OCI-LY1 (cell line): ENCODE results near the gene WLS.

Experiments used
- H2AFZ ChIP-seq: fragments of 200-600 bp; sonication (generic), shearing (Covaris generic); 2 replicates; pipeline ENCODE4 v1.6.0; 2014; ENCODE audit warnings: antibody characterized with exemption, mild to moderate bottlenecking, low read length
- H3F3A ChIP-seq: fragments of 200-600 bp; sonication (generic), shearing (Covaris generic); 2 replicates; pipeline ENCODE4 v1.6.0; 2014; ENCODE audit warnings: mild to moderate bottlenecking, antibody characterized with exemption, low read length, moderate library complexity; ENCODE audit not compliant: insufficient read depth
- H3K27ac ChIP-seq: fragments of 200-600 bp; sonication (generic); 2 replicates; pipeline ENCODE4 v1.5.1; 2014; ENCODE audit warnings: low read length, mixed run types, mild to moderate bottlenecking, low read depth; ENCODE audit not compliant: poor library complexity, severe bottlenecking
- H3K27me3 ChIP-seq: fragments of 200-600 bp; sonication (generic); 2 replicates; pipeline ENCODE4 v1.6.0; 2014; ENCODE audit warnings: antibody characterized with exemption, mild to moderate bottlenecking, low read length, moderate library complexity; ENCODE audit not compliant: insufficient read depth
- H3K36me3 ChIP-seq: fragments of 200-600 bp; sonication (generic); 2 replicates; pipeline ENCODE4 v1.6.1; 2014; ENCODE audit warnings: mild to moderate bottlenecking, antibody characterized with exemption, low read length, moderate library complexity, mixed read lengths; ENCODE audit not compliant: insufficient read depth
- H3K4me1 ChIP-seq: fragments of 200-600 bp; sonication (generic); 2 replicates; pipeline ENCODE4 v1.5.1; 2014; ENCODE audit warnings: mild to moderate bottlenecking, low read length, moderate library complexity; ENCODE audit not compliant: insufficient read depth, severe bottlenecking
- H3K4me2 ChIP-seq: fragments of 200-600 bp; sonication (generic), shearing (Covaris generic); 2 replicates; pipeline ENCODE4 v1.6.1; 2014; ENCODE audit warnings: low read length
- H3K4me3 ChIP-seq: fragments of 200-600 bp; sonication (generic); 2 replicates; pipeline ENCODE4 v1.5.1; 2014; ENCODE audit warnings: low read length, low read depth, mild to moderate bottlenecking, mixed read lengths; ENCODE audit not compliant: poor library complexity, severe bottlenecking
- H3K79me2 ChIP-seq: fragments of 200-600 bp; shearing (Covaris generic); 2 replicates; pipeline ENCODE4 v1.6.1; 2016; ENCODE audit warnings: mixed run types, low read length, mixed read lengths; ENCODE audit not compliant: insufficient read depth
- H3K9ac ChIP-seq: fragments of 200-600 bp; sonication (generic), shearing (Covaris generic); 2 replicates; pipeline ENCODE4 v1.6.1; 2014; ENCODE audit warnings: mild to moderate bottlenecking, low read length, mixed read lengths
- H3K9me2 ChIP-seq: fragments of 200-600 bp; sonication (generic), shearing (Covaris generic); 2 replicates; pipeline ENCODE4 v1.6.1; 2014; ENCODE audit warnings: low read depth, mild to moderate bottlenecking, low read length, mixed read lengths
- H3K9me3 ChIP-seq: fragments of 200-600 bp; shearing (Covaris generic); 2 replicates; pipeline ENCODE4 v1.6.1; 2014; ENCODE audit warnings: low read length, mixed read lengths
- H4K20me1 ChIP-seq: fragments of 200-600 bp; sonication (generic), shearing (Covaris generic); 2 replicates; pipeline ENCODE4 v1.6.0; 2016; ENCODE audit warnings: mild to moderate bottlenecking, low read length; ENCODE audit not compliant: insufficient read depth
- EZH2 ChIP-seq: fragments of 200-600 bp; sonication (generic), shearing (Covaris generic); IDR thresholded peaks from 2 replicates; pipeline ENCODE4 v1.8.0; 2017; ENCODE audit warnings: borderline replicate concordance, mixed run types, mild to moderate bottlenecking, antibody characterized with exemption, low read length, moderate library complexity, mixed read lengths
- TF ChIP-seq, protein P1 (sequence below): fragments of 200-600 bp; sonication (generic), shearing (Covaris generic); IDR thresholded peaks from 2 replicates; pipeline ENCODE4 v1.5.1; 2017; ENCODE audit warnings: mild to moderate bottlenecking, antibody characterized with exemption, low read length, moderate library complexity, mixed read lengths

WLS gene

DNA sequence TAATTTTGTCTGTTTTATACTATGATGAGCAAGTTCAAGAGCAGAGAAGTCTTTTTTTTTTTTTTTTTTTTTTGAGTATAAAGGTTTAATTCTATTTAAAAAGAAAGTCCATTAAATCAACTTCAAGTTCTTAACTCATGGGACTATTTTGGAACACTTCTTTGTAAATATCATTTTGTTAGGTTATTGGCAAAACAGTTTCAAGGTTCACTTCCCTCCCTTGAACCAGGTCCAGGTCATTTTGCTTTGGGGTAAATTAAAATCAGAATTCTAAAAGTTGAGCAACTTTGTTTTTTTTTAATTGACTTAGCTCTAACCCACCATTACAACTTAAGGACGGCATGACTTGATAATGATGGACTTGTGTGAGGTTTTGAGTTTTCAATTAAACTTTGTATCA, 72.3 kb downstream of the WLS start:
- no peaks in the 10 kb centered on the region for H3F3A ChIP-seq
- H2AFZ ChIP-seq, result no peak overlapping the region
- no peaks in the 10 kb centered on the region for H3K79me2 ChIP-seq
- no peaks in the 10 kb centered on the region for H3K36me3 ChIP-seq
- no peak overlapping the region for H3K4me3 ChIP-seq
- no peaks in the 10 kb centered on the region for H3K9me2 ChIP-seq
- no peak for TF ChIP-seq EZH2
- TF ChIP-seq, protein P1, sequence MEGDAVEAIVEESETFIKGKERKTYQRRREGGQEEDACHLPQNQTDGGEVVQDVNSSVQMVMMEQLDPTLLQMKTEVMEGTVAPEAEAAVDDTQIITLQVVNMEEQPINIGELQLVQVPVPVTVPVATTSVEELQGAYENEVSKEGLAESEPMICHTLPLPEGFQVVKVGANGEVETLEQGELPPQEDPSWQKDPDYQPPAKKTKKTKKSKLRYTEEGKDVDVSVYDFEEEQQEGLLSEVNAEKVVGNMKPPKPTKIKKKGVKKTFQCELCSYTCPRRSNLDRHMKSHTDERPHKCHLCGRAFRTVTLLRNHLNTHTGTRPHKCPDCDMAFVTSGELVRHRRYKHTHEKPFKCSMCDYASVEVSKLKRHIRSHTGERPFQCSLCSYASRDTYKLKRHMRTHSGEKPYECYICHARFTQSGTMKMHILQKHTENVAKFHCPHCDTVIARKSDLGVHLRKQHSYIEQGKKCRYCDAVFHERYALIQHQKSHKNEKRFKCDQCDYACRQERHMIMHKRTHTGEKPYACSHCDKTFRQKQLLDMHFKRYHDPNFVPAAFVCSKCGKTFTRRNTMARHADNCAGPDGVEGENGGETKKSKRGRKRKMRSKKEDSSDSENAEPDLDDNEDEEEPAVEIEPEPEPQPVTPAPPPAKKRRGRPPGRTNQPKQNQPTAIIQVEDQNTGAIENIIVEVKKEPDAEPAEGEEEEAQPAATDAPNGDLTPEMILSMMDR, result no peak
- no peak overlapping the region for H3K4me2 ChIP-seq
- no peak overlapping the region for H3K27ac ChIP-seq
- no peaks in the 10 kb centered on the region for H3K9me3 ChIP-seq
- no peak overlapping the region for H3K9ac ChIP-seq
- no peaks in the 10 kb centered on the region for H3K4me1 ChIP-seq
- no peaks in the 10 kb centered on the region for H4K20me1 ChIP-seq
- no peaks in the 10 kb centered on the region; the same call in 1 of the 2 replicates for H3K27me3 ChIP-seq

DNA sequence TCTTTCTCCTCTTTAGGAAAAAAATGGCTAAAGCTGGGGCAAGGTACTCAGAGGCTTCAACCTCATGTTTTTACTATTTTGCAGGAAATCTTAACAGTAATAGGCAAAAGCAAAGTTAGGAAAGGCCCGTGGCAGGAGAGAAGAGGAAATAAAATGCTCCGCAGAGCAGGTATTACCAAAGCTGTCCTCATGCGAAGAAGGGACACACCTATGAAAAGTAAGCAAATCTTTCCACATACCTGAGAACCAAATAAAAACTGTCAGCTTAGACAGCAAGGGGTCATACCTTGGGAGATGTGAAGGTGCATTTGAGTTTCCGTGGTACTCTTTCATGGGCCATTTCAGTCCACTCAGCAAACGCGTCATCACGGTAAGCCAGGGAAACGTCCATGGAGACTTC, 73.5 kb downstream of the WLS start:
- no peak overlapping the region for H3K27ac ChIP-seq
- no peaks in the 10 kb centered on the region for H4K20me1 ChIP-seq
- no peaks in the 10 kb centered on the region for H3K4me1 ChIP-seq
- H3K27me3 ChIP-seq, result no peaks in the 10 kb centered on the region
- H2AFZ ChIP-seq, result no peak overlapping the region
- H3K79me2 ChIP-seq, result no peaks in the 10 kb centered on the region
- no peak overlapping the region for H3K9ac ChIP-seq
- no peaks in the 10 kb centered on the region for H3K9me2 ChIP-seq
- no peak overlapping the region for H3K4me2 ChIP-seq
- H3K4me3 ChIP-seq, result no peak overlapping the region
- H3K9me3 ChIP-seq, result no peaks in the 10 kb centered on the region
- no peaks in the 10 kb centered on the region for H3F3A ChIP-seq
- no peaks in the 10 kb centered on the region for H3K36me3 ChIP-seq
- TF ChIP-seq, protein P1, result no peak
- no peak for TF ChIP-seq EZH2

DNA sequence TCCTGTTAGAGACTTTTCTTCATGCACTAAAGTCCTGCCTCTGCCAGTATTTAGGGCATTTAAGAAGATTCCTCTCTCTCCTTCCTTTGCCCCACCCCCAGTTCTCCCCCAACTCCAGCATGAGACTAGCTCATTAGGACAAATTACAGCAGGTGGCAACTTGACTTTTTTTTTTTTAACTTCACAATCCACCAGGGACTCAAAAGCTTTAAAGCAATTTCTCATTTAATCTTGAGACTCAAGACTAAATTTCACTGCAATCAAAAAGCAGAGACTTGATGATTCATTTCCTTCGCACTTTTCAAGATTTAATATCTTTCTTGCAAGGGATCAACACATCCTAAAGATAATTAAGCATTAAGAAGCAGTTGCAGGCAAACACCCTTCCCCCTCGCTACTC, 74.9 kb downstream of the WLS start:
- Histone ChIP-seq H3K27ac (no peak overlapping the region), H3K27me3 (no peaks in the 10 kb centered on the region), H3K9ac (no peak overlapping the region), H3F3A (no peaks in the 10 kb centered on the region), H4K20me1 (no peaks in the 10 kb centered on the region), H3K9me2 (no peaks in the 10 kb centered on the region), H3K36me3 (no peaks in the 10 kb centered on the region), H3K4me1 (no peaks in the 10 kb centered on the region), H3K4me2 (no peak overlapping the region), H3K4me3 (no peak overlapping the region), H2AFZ (no peak overlapping the region), H3K9me3 (no peaks in the 10 kb centered on the region), H3K79me2 (no peaks in the 10 kb centered on the region)
- TF ChIP-seq, protein P1, result no peak
- TF ChIP-seq EZH2, result no peak
